Lung (tissue), 12 donors: ENCODE data around the gene TSEN54. TPM values are rescaled to one million over a fixed set of nuclear protein-coding genes. Genes with fewer than 3 reads are reported as not detected.

Experiments
- ATAC-seq: fragments of 200-7000 bp; cut with Tn5 transposase; one replicate; pipeline ENCODE4 v1.9.1; 2020; ENCODE audit warnings: moderate number of reproducible peaks; ENCODE audit not compliant: insufficient read depth, low FRiP score
- DNase-seq, 3 donors: peaks; one replicate each; pipeline ENCODE4 v3.0.0-alpha.2; 2013 to 2017
- H3K27ac ChIP-seq, 2 donors: one replicate each; pipeline ENCODE4 v1.5.1; 2013; ENCODE audit warnings: mild to moderate bottlenecking in 2 of 2, moderate library complexity in 2 of 2, control low read depth in 1 of 2, inconsistent platforms in 1 of 2, low read depth in 1 of 2, low read length in 1 of 2
- H3K27me3 ChIP-seq, 3 donors: one replicate each; pipeline ENCODE4 v1.5.1; 2013; ENCODE audit warnings: low read length in 2 of 3; ENCODE audit not compliant: control insufficient read depth in 3 of 3, insufficient read depth in 3 of 3
- H3K36me3 ChIP-seq, 4 donors: one replicate each; pipeline ENCODE4 v1.5.1; 2013; ENCODE audit warnings: low read length in 4 of 4, mild to moderate bottlenecking in 1 of 4, moderate library complexity in 1 of 4; ENCODE audit not compliant: control insufficient read depth in 4 of 4, insufficient read depth in 4 of 4
- H3K4me1 ChIP-seq, 5 donors: one replicate each; pipeline ENCODE4 v1.5.1; 2013; ENCODE audit warnings: low read length in 5 of 5, mild to moderate bottlenecking in 2 of 5, moderate library complexity in 1 of 5; ENCODE audit not compliant: control insufficient read depth in 5 of 5, insufficient read depth in 5 of 5
- H3K4me3 ChIP-seq: one replicate; pipeline ENCODE4 v1.5.1; 2013; ENCODE audit warnings: mild to moderate bottlenecking, control low read depth, moderate library complexity
- H3K9ac ChIP-seq, 2 donors: one replicate each; pipeline ENCODE4 v1.5.1; 2013; ENCODE audit warnings: low read length in 2 of 2, control low read depth in 1 of 2; ENCODE audit not compliant: insufficient read depth in 1 of 2
- H3K9me3 ChIP-seq, 4 donors: one replicate each; pipeline ENCODE4 v1.5.1; 2013; ENCODE audit warnings: low read length in 3 of 4, mild to moderate bottlenecking in 1 of 4, moderate library complexity in 1 of 4; ENCODE audit not compliant: control insufficient read depth in 4 of 4, insufficient read depth in 3 of 4
- WGBS, 2 donors: extraction: QIAGEN DNeasy Blood & Tissue Kit; methylation state at CpG; one replicate each; pipeline ENCODE4 v1.1.7; 2013; 5-methylcytosine and 5-hydroxymethylcytosine counted together
- polyA plus RNA-seq, 2 donors: library from polyadenylated mRNA; stranded (reverse); fragments of 200-250 nt; gene quantifications; one replicate each; pipeline ENCODE4 v1.2.1, GENCODE V29; 2013
- total RNA-seq, 2 donors: library from RNA; depleted of rRNA in 1 of 2; stranded (reverse); fragments of >200 nt in 1 of 2; gene quantifications; one replicate each; pipeline ENCODE4 v1.2.1, GENCODE V29; 2014 to 2021
- TF ChIP-seq, protein P1 (sequence below): IDR thresholded peaks from 2 replicates; pipeline ENCODE4 v1.5.1; 2012; ENCODE audit warnings: mild to moderate bottlenecking; ENCODE audit errors: control extremely low read depth, extremely low read depth
- donor health status: control.
- donor health status: control.
- donor health status: Bipolar disorder and iron deficiency.
- donor health status: healthy.
- donor health status: DM: yes; HTN: yes; CAD: no.

TSEN54 gene
- total and polyA plus RNA-seq, 4 donors = 18.4 to 36.5 (median 21.6) TPM

DNA sequence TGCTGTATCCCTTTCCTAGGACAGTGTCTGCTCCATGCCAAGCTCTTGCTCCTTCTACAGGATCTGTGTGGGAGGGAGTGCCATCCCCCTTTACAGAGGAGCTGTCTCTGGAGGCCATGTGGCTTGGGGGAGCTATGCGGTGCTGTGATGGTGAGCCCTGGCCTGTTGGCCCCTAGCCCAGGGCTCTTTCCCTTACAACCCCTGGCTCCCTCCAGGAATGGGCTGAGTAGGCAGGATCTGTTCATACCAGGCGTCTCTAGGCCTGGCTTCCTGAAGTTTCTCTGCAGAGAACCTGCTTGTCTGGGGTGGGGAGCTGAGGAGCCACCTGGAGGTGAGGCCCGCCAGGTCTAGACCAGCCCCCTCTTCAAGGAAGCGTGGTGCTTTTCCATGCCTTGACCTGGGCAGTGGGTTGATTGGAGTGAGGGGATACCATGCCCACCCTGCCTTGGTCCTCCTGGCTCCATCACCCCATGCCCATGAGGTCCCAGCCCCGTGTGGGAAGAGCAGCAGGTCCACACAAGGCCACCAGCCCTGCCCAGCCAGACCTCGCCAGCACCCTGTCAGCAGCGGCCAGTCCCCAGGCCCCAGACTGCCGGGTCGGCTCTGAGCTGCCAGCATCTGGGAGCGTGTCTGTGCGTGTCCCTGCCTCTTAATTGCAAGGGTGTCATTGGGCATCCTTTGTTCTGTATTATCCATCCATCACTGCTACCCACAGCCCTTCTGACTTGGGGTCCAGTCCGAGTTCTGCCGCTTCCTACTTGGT, 23.8 kb downstream of the TSEN54 start:
- H3K36me3 ChIP-seq = no peaks in the 10 kb centered on the region
- TF ChIP-seq, protein P1, sequence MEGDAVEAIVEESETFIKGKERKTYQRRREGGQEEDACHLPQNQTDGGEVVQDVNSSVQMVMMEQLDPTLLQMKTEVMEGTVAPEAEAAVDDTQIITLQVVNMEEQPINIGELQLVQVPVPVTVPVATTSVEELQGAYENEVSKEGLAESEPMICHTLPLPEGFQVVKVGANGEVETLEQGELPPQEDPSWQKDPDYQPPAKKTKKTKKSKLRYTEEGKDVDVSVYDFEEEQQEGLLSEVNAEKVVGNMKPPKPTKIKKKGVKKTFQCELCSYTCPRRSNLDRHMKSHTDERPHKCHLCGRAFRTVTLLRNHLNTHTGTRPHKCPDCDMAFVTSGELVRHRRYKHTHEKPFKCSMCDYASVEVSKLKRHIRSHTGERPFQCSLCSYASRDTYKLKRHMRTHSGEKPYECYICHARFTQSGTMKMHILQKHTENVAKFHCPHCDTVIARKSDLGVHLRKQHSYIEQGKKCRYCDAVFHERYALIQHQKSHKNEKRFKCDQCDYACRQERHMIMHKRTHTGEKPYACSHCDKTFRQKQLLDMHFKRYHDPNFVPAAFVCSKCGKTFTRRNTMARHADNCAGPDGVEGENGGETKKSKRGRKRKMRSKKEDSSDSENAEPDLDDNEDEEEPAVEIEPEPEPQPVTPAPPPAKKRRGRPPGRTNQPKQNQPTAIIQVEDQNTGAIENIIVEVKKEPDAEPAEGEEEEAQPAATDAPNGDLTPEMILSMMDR = no peak
- no peak for DNase-seq
- WGBS, 2 donors = 87 to 94% methylated on average over 13 of the region's 13 CpGs
- H3K4me1 ChIP-seq = no peaks in the 10 kb centered on the region
- no peaks in the 10 kb centered on the region for H3K27me3 ChIP-seq
- no peaks in the 10 kb centered on the region for H3K9me3 ChIP-seq
- ATAC-seq = no peak
- no peak overlapping the region for H3K9ac ChIP-seq
- no peak overlapping the region for H3K4me3 ChIP-seq
- H3K27ac ChIP-seq = no peak overlapping the region

DNA sequence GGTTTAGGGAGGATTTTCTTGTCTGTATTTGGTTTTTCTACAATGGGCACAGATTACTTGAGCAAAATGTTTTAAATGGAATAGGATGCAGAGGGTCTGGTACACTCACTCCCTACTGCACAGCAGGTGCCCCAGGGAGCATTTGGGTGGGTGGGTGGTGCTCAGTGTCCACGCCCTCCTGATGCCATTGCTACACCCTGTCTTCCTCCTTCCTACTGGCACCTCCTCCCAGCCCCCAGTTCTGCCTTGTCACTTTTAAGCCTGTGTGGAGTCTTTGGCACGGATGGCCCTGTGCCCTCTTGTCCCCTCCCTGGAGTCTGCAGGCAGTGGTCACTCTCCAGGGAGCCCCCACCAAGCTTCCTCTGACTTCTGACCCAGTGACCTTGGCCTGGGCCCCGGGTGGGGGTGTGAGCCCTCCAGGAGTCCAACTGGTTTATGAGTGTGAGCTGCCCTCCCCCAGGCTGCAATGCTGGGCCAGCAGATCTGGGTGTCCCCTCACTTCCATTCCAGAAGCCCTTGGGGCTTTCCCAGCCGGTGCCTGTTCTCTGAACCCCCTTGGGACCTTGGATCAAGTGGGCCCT, 24.7 kb downstream of the TSEN54 start:
- 62 to 66% methylated on average over 4 of the region's 4 CpGs for WGBS, 2 donors
- ATAC-seq (no peak), DNase-seq (no peak)
- Histone ChIP-seq H3K4me1 (no peaks in the 10 kb centered on the region), H3K36me3 (no peaks in the 10 kb centered on the region), H3K4me3 (no peak overlapping the region), H3K27ac (no peak overlapping the region), H3K9me3 (no peaks in the 10 kb centered on the region), H3K27me3 (no peaks in the 10 kb centered on the region), H3K9ac (no peak overlapping the region)
- TF ChIP-seq, protein P1 = no peak

DNA sequence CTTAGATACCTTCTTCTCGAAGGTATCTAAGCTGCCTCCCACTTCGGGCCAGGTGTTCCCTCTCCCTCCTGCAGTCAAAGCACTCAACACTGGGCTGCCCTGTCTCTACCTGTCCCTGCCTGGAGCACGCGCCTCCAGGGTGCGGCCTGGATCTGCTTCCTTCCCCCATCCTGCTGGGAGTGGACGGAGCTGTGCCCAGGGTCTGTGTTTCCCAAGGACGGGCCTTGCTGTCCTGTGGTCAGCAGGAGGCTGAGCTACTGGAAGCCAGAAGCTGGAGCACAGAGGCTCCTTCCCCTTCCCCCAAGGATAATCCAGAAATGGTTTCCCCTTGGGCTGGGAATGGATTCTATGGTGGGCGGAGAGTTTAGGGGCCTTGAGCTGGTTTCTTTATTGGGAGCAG, 25.9 kb downstream of the TSEN54 start:
- peaks cover 0 to 2% (median 0%) of the 10 kb centered on the region in 4 donors for H3K9me3 ChIP-seq
- no peaks in the 10 kb centered on the region for H3K27me3 ChIP-seq
- 83 to 85% methylated on average over 8 of the region's 8 CpGs for WGBS, 2 donors
- no peak overlapping the region for H3K9ac ChIP-seq
- DNase-seq (no peak), ATAC-seq (no peak)
- TF ChIP-seq, protein P1 = no peak
- no peaks in the 10 kb centered on the region for H3K4me1 ChIP-seq
- H3K4me3 ChIP-seq = no peak overlapping the region
- H3K27ac ChIP-seq = no peak overlapping the region
- H3K36me3 ChIP-seq = no peaks in the 10 kb centered on the region
